Fibroblast of villous mesenchyme (primary cell): ENCODE measurements around the gene XPR1. TPM values are rescaled to one million over a fixed set of nuclear protein-coding genes. Genes with fewer than 3 reads are reported as not detected.

Experiments
- DNase-seq: peaks from one replicate; pipeline ENCODE4 v3.0.0-alpha.2; 2010; ENCODE audit warnings: low read depth
- H3K4me3 ChIP-seq: 2 replicates; pipeline ENCODE4 v1.5.1; 2011; ENCODE audit warnings: low read depth, mild to moderate bottlenecking, low read length
- total RNA-seq: library from RNA; depleted of rRNA; stranded (reverse); fragments of >200 nt; gene quantifications from 2 replicates; pipeline ENCODE4 v1.2.3, GENCODE V29; 2012
- TF ChIP-seq, protein P1 (sequence below): IDR thresholded peaks from 2 replicates; pipeline ENCODE4 v1.5.1; 2012; ENCODE audit warnings: low read depth, mild to moderate bottlenecking, low read length; ENCODE audit not compliant: insufficient read depth

Gene XPR1
- total RNA-seq, 1 donor, result 31.5 TPM

GRCh38 chr1:180594723-180595122, 37.1 kb upstream of the XPR1 start:
- H3K4me3 ChIP-seq, result no peak overlapping the region
- DNase-seq, result no peak
- TF ChIP-seq, protein P1, sequence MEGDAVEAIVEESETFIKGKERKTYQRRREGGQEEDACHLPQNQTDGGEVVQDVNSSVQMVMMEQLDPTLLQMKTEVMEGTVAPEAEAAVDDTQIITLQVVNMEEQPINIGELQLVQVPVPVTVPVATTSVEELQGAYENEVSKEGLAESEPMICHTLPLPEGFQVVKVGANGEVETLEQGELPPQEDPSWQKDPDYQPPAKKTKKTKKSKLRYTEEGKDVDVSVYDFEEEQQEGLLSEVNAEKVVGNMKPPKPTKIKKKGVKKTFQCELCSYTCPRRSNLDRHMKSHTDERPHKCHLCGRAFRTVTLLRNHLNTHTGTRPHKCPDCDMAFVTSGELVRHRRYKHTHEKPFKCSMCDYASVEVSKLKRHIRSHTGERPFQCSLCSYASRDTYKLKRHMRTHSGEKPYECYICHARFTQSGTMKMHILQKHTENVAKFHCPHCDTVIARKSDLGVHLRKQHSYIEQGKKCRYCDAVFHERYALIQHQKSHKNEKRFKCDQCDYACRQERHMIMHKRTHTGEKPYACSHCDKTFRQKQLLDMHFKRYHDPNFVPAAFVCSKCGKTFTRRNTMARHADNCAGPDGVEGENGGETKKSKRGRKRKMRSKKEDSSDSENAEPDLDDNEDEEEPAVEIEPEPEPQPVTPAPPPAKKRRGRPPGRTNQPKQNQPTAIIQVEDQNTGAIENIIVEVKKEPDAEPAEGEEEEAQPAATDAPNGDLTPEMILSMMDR, result no peak

- TF ChIP-seq, protein P1, result no peak
- no peak overlapping the region for H3K4me3 ChIP-seq
- DNase-seq, result no peak
Measured at GRCh38 chr1:180595966-180596365, 35.9 kb upstream of the XPR1 start.

- no peak for DNase-seq
- TF ChIP-seq, protein P1, result no peak
- no peak overlapping the region for H3K4me3 ChIP-seq
Measured at GRCh38 chr1:180597520-180597919, 34.3 kb upstream of the XPR1 start.

GRCh38 chr1:180598333-180598974, 33.4 kb upstream of the XPR1 start:
- TF ChIP-seq, protein P1, result no peak
- no peak for DNase-seq
- no peak overlapping the region for H3K4me3 ChIP-seq

GRCh38 chr1:180600343-180600742, 31.5 kb upstream of the XPR1 start:
- H3K4me3 ChIP-seq, result no peak overlapping the region
- DNase-seq, result no peak
- TF ChIP-seq, protein P1, result no peak

DNA sequence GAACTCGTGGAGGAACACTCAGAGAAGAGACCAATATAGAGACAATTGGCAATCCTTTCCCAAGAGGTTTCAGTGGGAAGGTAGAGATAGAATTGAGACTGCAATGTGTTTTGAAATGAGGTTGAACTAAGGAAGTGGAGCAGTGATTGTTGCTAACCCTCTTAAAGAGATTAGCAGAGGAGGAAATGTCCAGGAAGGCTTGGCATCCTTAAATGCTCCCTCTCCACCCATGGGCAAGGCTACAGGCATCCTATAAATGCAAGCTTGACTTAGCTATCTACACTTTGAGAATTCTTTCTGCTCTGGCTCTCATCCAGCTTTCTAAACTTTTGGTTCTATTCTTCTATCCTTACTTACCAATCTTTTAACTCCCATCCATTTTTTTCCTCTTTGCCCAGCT, 30.3 kb upstream of the XPR1 start:
- TF ChIP-seq, protein P1, result no peak
- no peak for DNase-seq
- no peak overlapping the region for H3K4me3 ChIP-seq
